Esophagus squamous epithelium (tissue), 5 donors: Measurements from ENCODE around the gene SCPEP1. TPM values are rescaled to one million over a fixed set of nuclear protein-coding genes. Genes with fewer than 3 reads are reported as not detected.

Source experiments
- DNase-seq: peaks from one replicate; lab custom pipeline; 2025; lab: John Stamatoyannopoulos, UW
- H3K27ac ChIP-seq, 4 donors: fragments of 200-600 bp; sonication (generic); one replicate each; pipeline ENCODE4 v1.5.1; 2016 to 2019; ENCODE audit warnings: mild to moderate bottlenecking in 1 of 4
- H3K27me3 ChIP-seq, 4 donors: fragments of 200-600 bp; sonication (generic); 1 replicate in 3 of 4; 2 replicates in 1 of 4; pipeline versions ENCODE4 v1.5.1 to v1.6.0; 2017 to 2021; ENCODE audit warnings: antibody characterized with exemption in 1 of 4
- H3K36me3 ChIP-seq, 3 donors: fragments of 200-600 bp; sonication (generic); one replicate each; pipeline ENCODE4 v1.5.1; 2016 to 2019
- H3K4me1 ChIP-seq, 3 donors: fragments of 200-600 bp; sonication (generic); one replicate each; pipeline ENCODE4 v1.5.1; 2017 to 2019
- H3K4me3 ChIP-seq, 4 donors: fragments of 200-600 bp; sonication (generic); 1 replicate in 3 of 4; 2 replicates in 1 of 4; pipeline ENCODE4 v1.5.1; 2016 to 2019; ENCODE audit warnings: mild to moderate bottlenecking in 2 of 4, moderate library complexity in 1 of 4
- H3K9me3 ChIP-seq, 3 donors: fragments of 200-600 bp; sonication (generic); one replicate each; pipeline ENCODE4 v1.5.1; 2016 to 2019
- CTCF ChIP-seq, 6 experiments: fragments of 450-650 bp in 4 of 6; fragments of 200-600 bp in 2 of 6; sonication (generic) in 2 of 6; IDR thresholded peaks; one replicate each; pipeline ENCODE4 v1.5.1; 2016 to 2019; ENCODE audit warnings: antibody characterized with exemption in 6 of 6, mild to moderate bottlenecking in 4 of 6, moderate library complexity in 4 of 6
- POLR2A ChIP-seq, 4 donors: fragments of 450-650 bp; IDR thresholded peaks; one replicate each; pipeline ENCODE4 v1.6.1; 2017; ENCODE audit warnings: antibody characterized with exemption in 4 of 4, mild to moderate bottlenecking in 4 of 4, moderate library complexity in 3 of 4
- WGBS, 2 donors: methylation state at CpG; one replicate each; pipeline ENCODE4 v1.1.5; 2018; 5-methylcytosine and 5-hydroxymethylcytosine counted together
- intact Hi-C: fragments of 100-400 bp; cut with DNase I; formaldehyde crosslinking; loops from one replicate; pipeline ENCODE4 v1.15.0; 2022
- total RNA-seq, 4 donors: library from RNA; depleted of rRNA; stranded (reverse); fragments of >200 nt; gene quantifications; one replicate each; pipeline ENCODE4 v1.1.0, GENCODE V29; 2016
- donor health status: DM: yes; HTN: yes; CAD: no.

SCPEP1 gene
- total RNA-seq, 4 donors from 2014 or later, result 53.0 to 129 (median 61.5) TPM

- no peak for DNase-seq
- intact Hi-C loops, result no loop called here
- Histone ChIP-seq H3K36me3 (peaks cover 0 to 46% (median 0%) of the 10 kb centered on the region in 3 donors), H3K4me3 (no peak overlapping the region), H3K9me3 (peaks cover 0 to 12% (median 0%) of the 10 kb centered on the region in 3 donors), H3K4me1 (peaks cover 7 to 21% (median 17%) of the 10 kb centered on the region in 3 donors), H3K27me3 (no peaks in the 10 kb centered on the region), H3K27ac (no peak overlapping the region)
- 95 to 98% methylated on average over 7 to 8 of the region's 8 CpGs for WGBS, 2 donors
- TF ChIP-seq CTCF (IDR thresholded peaks at IDR 0.05) (no peak), POLR2A (IDR thresholded peaks at IDR 0.05) (no peak)
Observed at GRCh38 chr17:56933151-56933745, 44.7 kb upstream of the SCPEP1 start.

GRCh38 chr17:56933868-56934267, 44.1 kb upstream of the SCPEP1 start:
- WGBS, 2 donors, result 80 to 92% methylated on average over 1 of the region's 1 CpG
- H3K27me3 ChIP-seq, result no peaks in the 10 kb centered on the region
- peaks cover 0 to 53% (median 0%) of the 10 kb centered on the region in 3 donors for H3K36me3 ChIP-seq
- DNase-seq, result no peak
- TF ChIP-seq CTCF (IDR thresholded peaks at IDR 0.05) (no peak), POLR2A (IDR thresholded peaks at IDR 0.05) (no peak)
- H3K9me3 ChIP-seq, result peaks cover 0 to 11% (median 0%) of the 10 kb centered on the region in 3 donors
- no peak overlapping the region for H3K4me3 ChIP-seq
- H3K27ac ChIP-seq, result no peak overlapping the region
- H3K4me1 ChIP-seq, result peaks cover 7 to 21% (median 17%) of the 10 kb centered on the region in 3 donors
- intact Hi-C loops, result no loop called here

- H3K9me3 ChIP-seq, result peaks cover 0 to 7% (median 0%) of the 10 kb centered on the region in 3 donors
- no peaks in the 10 kb centered on the region for H3K27me3 ChIP-seq
- DNase-seq, result no peak
- 79 to 82% methylated on average over 4 of the region's 4 CpGs for WGBS, 2 donors
- intact Hi-C loops, result no loop called here
- TF ChIP-seq CTCF (IDR thresholded peaks at IDR 0.05), result no peak
- TF ChIP-seq POLR2A (IDR thresholded peaks at IDR 0.05), result no peak
- H3K4me1 ChIP-seq, result peaks cover 7 to 21% (median 17%) of the 10 kb centered on the region in 3 donors
- no peak overlapping the region for H3K4me3 ChIP-seq
- peaks cover 0 to 57% (median 0%) of the 10 kb centered on the region in 3 donors for H3K36me3 ChIP-seq
- no peak overlapping the region for H3K27ac ChIP-seq
Observed at GRCh38 chr17:56934280-56934679, 43.7 kb upstream of the SCPEP1 start.

GRCh38 chr17:56935461-56935860, 42.5 kb upstream of the SCPEP1 start:
- H3K27ac ChIP-seq, result no peak overlapping the region
- TF ChIP-seq POLR2A (IDR thresholded peaks at IDR 0.05) (no peak), CTCF (IDR thresholded peaks at IDR 0.05) (no peak)
- 93 to 97% methylated on average over 3 of the region's 3 CpGs for WGBS, 2 donors
- peaks cover 7 to 28% (median 17%) of the 10 kb centered on the region in 3 donors for H3K4me1 ChIP-seq
- intact Hi-C loops, result no loop called here
- no peak for DNase-seq
- H3K27me3 ChIP-seq, result no peaks in the 10 kb centered on the region
- H3K4me3 ChIP-seq, result no peak overlapping the region
- peaks cover 0 to 68% (median 4%) of the 10 kb centered on the region in 3 donors for H3K36me3 ChIP-seq
- no peaks in the 10 kb centered on the region for H3K9me3 ChIP-seq

GRCh38 chr17:56936697-56937322, 41.1 kb upstream of the SCPEP1 start:
- no peaks in the 10 kb centered on the region for H3K9me3 ChIP-seq
- WGBS, 2 donors, result 25 to 35% methylated on average over 6 of the region's 6 CpGs
- intact Hi-C loops, result no loop called here
- no peak overlapping the region for H3K4me3 ChIP-seq
- no peaks in the 10 kb centered on the region for H3K27me3 ChIP-seq
- H3K4me1 ChIP-seq, result peaks cover 7 to 28% (median 17%) of the 10 kb centered on the region in 3 donors
- peaks cover 4 to 81% (median 6%) of the 10 kb centered on the region in 3 donors for H3K36me3 ChIP-seq
- DNase-seq, result no peak
- TF ChIP-seq POLR2A (IDR thresholded peaks at IDR 0.05), result no peak
- no peak for TF ChIP-seq CTCF (IDR thresholded peaks at IDR 0.05)
- H3K27ac ChIP-seq, result peak overlapping the region; percentile 36 to 70 (median 62)
